IPS DF 6.9 (cell line): Measurements from ENCODE around the gene RHEB.

Experiments used
- DNase-seq: peaks from one replicate; pipeline ENCODE4 v3.0.0-alpha.2; 2013; ENCODE audit warnings: low read depth, low spot score
- H3K27ac ChIP-seq: one replicate; pipeline ENCODE4 v1.5.1; 2013; ENCODE audit warnings: low read length, control low read depth
- H3K27me3 ChIP-seq: 2 replicates; pipeline ENCODE4 v1.6.1; 2013; ENCODE audit warnings: mild to moderate bottlenecking, low read length; ENCODE audit not compliant: control insufficient read depth, insufficient read depth
- H3K36me3 ChIP-seq: 2 replicates; pipeline ENCODE4 v1.6.1; 2013; ENCODE audit warnings: low read length; ENCODE audit not compliant: control insufficient read depth, insufficient read depth
- H3K4me1 ChIP-seq: 2 replicates; pipeline ENCODE4 v1.6.1; 2013; ENCODE audit warnings: low read length; ENCODE audit not compliant: control insufficient read depth, insufficient read depth
- H3K4me3 ChIP-seq: 2 replicates; pipeline ENCODE4 v1.5.1; 2013; ENCODE audit warnings: mild to moderate bottlenecking, low read length
- H3K9me3 ChIP-seq: 2 replicates; pipeline ENCODE4 v1.6.1; 2013; ENCODE audit warnings: low read length, inconsistent platforms; ENCODE audit not compliant: control insufficient read depth, insufficient read depth
- WGBS: extraction: QIAGEN DNeasy Blood & Tissue Kit; methylation state at CpG from one replicate; pipeline ENCODE4 v1.1.7; 2013; ENCODE audit warnings: mixed read lengths, missing lambda C conversion rate; ENCODE audit not compliant: insufficient read length, insufficient coverage; 5-methylcytosine and 5-hydroxymethylcytosine counted together

Gene RHEB

DNA sequence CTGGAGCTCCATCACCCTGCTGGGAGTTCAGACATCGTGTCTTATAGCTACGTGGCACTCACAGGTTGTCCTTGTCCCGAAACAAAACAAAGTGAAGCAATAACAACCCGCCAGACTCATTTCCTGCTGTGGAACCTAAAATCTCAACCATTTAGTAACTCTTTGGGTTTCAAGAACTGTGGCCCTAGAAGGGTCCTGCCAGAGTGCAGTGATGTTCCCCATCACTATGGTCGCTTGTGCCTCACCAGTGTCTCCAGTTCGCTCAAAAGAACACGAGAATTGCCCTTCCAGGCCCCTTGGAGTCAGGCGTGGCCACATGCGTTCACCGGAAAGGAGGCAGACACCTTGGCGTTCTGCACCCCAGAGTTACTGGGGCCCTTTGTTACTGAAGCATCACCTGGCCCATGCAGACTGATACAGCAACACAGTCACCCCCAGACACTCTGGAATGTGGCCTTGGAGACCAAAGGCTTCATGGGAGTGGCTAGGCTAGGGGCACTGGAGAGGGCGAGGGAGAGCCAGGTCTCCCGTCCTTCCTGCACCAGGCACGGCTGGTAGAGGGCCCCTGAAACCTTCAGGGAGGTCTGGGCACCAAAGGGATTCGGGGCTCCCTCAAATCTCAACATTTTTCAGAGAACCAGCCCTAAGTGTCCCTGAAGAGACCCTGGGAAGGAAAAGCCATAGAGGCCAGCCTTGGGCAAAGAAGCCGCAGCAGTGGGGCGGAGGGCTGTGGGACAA is 80.7 kb downstream of the RHEB start:
- H3K4me1 ChIP-seq, result peaks cover 3% of the 10 kb centered on the region; the same call in 1 of the 2 replicates
- H3K9me3 ChIP-seq, result no peaks in the 10 kb centered on the region
- no peaks in the 10 kb centered on the region for H3K27me3 ChIP-seq
- no peaks in the 10 kb centered on the region for H3K36me3 ChIP-seq
- DNase-seq, result no peak
- H3K27ac ChIP-seq, result no peak overlapping the region
- WGBS, result no CpG with 5 or more reads among the region's 17 CpGs
- no peak overlapping the region; the same call in 1 of the 2 replicates for H3K4me3 ChIP-seq

GRCh38 chr7:151437866-151438516 is 81.7 kb downstream of the RHEB start:
- Histone ChIP-seq H3K27me3 (no peaks in the 10 kb centered on the region), H3K9me3 (no peaks in the 10 kb centered on the region), H3K4me1 (peaks cover 3% of the 10 kb centered on the region; the same call in 1 of the 2 replicates), H3K4me3 (no peak overlapping the region), H3K27ac (no peak overlapping the region), H3K36me3 (no peaks in the 10 kb centered on the region)
- no peak for DNase-seq
- WGBS, result no CpG with 5 or more reads among the region's 23 CpGs

DNA sequence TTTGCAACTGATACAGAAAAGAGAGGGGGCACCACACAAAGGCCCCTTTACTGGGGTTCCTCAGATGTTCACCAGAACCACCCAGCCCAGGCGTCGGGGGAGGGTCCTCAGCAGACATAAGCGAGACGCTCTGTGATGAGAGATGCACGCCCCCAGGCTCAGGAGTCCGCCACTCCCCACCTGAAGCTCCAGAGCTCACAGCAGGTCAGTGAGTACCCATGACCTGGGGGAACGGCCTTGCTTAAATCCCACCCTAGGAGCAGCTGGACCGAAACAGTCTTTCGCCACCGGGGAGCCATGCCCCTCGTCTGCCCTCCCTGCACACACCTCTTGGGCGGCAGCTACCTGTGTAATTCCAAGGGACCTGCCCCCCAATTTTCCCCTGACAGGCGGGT is 82.5 kb downstream of the RHEB start:
- H3K27me3 ChIP-seq, result no peaks in the 10 kb centered on the region
- no CpG with 5 or more reads among the region's 13 CpGs for WGBS
- no peak overlapping the region for H3K27ac ChIP-seq
- no peak overlapping the region for H3K4me3 ChIP-seq
- no peaks in the 10 kb centered on the region for H3K36me3 ChIP-seq
- DNase-seq, result no peak
- H3K4me1 ChIP-seq, result peaks cover 3% of the 10 kb centered on the region; the same call in 1 of the 2 replicates
- H3K9me3 ChIP-seq, result no peaks in the 10 kb centered on the region

- DNase-seq, result no peak
- no CpG with 5 or more reads among the region's 9 CpGs for WGBS
- Histone ChIP-seq H3K27ac (no peak overlapping the region), H3K36me3 (no peaks in the 10 kb centered on the region; the same call in 1 of the 2 replicates), H3K4me1 (peaks cover 3% of the 10 kb centered on the region; the same call in 1 of the 2 replicates), H3K4me3 (no peak overlapping the region), H3K9me3 (no peaks in the 10 kb centered on the region), H3K27me3 (no peaks in the 10 kb centered on the region)
Observed at GRCh38 chr7:151436446-151437158, 83.1 kb downstream of the RHEB start.

- H3K9me3 ChIP-seq, result no peaks in the 10 kb centered on the region
- H3K36me3 ChIP-seq, result no peaks in the 10 kb centered on the region; the same call in 1 of the 2 replicates
- no peak for DNase-seq
- no CpG with 5 or more reads among the region's 15 CpGs for WGBS
- peaks cover 3% of the 10 kb centered on the region; the same call in 1 of the 2 replicates for H3K4me1 ChIP-seq
- H3K27ac ChIP-seq, result no peak overlapping the region
- H3K4me3 ChIP-seq, result no peak overlapping the region
- no peaks in the 10 kb centered on the region for H3K27me3 ChIP-seq
Observed at GRCh38 chr7:151435971-151436370, 83.7 kb downstream of the RHEB start.

DNA sequence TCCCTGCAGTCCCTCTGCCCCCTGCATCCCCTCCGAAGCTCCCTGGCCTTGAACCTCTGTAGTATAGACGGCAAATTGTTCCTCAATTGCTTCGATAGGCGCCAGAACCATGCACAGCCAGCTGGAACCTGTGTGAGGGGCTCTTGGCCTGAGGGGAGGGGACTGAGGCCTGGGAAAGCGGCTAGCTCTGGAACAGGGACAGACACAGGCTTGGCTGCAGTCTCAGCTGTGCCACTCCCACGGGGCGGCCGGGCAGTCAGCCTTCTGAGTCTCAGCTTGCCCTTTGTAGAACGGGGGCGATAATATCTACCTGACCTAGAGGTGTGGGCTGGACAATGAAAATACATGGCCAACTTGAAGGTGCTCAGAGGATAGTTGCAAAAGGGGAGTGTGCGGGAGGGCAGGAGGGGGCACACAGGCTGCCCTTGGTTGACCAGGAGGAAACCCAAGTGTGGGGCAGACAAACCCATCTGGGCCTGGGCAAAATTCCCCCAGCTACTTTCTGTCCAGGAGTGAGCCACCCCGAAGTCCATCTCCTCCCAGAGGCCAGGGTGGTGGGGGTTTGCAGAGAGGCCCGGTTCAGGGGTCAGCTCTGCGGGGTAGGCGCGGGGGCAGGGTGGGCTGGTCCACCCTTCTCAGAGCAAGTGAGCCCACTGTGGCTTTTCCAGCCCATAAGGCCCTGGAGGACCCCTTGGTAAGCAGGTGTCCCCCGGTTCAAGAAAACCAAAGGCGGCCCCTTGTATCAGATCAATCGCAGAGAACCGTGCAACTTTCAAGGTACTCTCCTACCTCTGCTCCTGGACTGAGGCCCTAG is 84.4 kb downstream of the RHEB start:
- Histone ChIP-seq H3K9me3 (no peaks in the 10 kb centered on the region), H3K36me3 (no peaks in the 10 kb centered on the region; the same call in 1 of the 2 replicates), H3K4me1 (no peaks in the 10 kb centered on the region; the same call in 1 of the 2 replicates), H3K4me3 (no peak overlapping the region), H3K27me3 (no peaks in the 10 kb centered on the region), H3K27ac (no peak overlapping the region)
- DNase-seq, result no peak
- WGBS, result no CpG with 5 or more reads among the region's 20 CpGs

GRCh38 chr7:151434549-151434948 is 85.1 kb downstream of the RHEB start:
- Histone ChIP-seq H3K4me3 (no peak overlapping the region), H3K27ac (no peak overlapping the region), H3K27me3 (no peaks in the 10 kb centered on the region), H3K36me3 (no peaks in the 10 kb centered on the region; the same call in 1 of the 2 replicates), H3K4me1 (peaks cover 5% of the 10 kb centered on the region), H3K9me3 (no peaks in the 10 kb centered on the region)
- no peak for DNase-seq
- WGBS, result no CpG with 5 or more reads among the region's 4 CpGs

DNA sequence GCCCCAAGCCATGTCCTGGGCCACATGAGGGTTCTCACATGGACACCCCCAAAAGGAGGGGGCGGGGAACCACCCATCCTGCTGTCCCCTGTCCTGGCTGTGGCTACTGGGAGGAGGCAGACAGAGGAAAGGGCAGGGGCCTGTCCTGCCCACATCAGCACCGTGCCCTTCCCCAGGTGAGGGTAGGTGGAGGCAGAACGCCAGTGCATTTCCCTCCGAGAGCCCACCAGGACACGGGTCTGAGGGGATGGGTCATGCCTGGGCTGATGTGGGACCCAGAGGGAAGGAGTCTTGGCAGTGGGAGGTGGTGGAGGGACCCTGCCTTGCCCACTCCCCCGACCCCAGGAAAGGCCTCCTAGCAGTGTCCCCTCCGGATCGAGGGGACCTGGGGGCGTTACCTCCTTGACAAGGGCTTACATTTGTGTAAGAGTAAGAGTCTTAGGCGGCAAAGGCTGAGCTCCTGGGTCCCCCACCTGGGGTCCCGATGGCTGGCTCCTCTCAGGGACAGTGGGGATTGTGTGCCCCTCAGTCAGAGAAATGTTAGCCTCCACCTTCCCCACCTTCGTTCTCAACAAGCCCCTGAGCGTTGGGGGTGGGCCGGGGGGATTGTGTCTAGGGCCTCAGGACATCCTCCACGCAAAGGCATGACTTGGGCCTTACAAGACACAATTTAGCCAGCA is 85.8 kb downstream of the RHEB start:
- H3K36me3 ChIP-seq, result no peaks in the 10 kb centered on the region; the same call in 1 of the 2 replicates
- no peak overlapping the region for H3K4me3 ChIP-seq
- no peaks in the 10 kb centered on the region for H3K27me3 ChIP-seq
- H3K9me3 ChIP-seq, result no peaks in the 10 kb centered on the region
- no peak for DNase-seq
- no CpG with 5 or more reads among the region's 15 CpGs for WGBS
- H3K27ac ChIP-seq, result no peak overlapping the region
- H3K4me1 ChIP-seq, result peaks cover 9% of the 10 kb centered on the region

GRCh38 chr7:151432658-151433521 is 86.8 kb downstream of the RHEB start:
- WGBS, result no CpG with 5 or more reads among the region's 14 CpGs
- H3K4me3 ChIP-seq, result no peak overlapping the region
- no peaks in the 10 kb centered on the region for H3K27me3 ChIP-seq
- no peaks in the 10 kb centered on the region; the same call in 1 of the 2 replicates for H3K36me3 ChIP-seq
- H3K9me3 ChIP-seq, result no peaks in the 10 kb centered on the region
- peaks cover 13% of the 10 kb centered on the region for H3K4me1 ChIP-seq
- DNase-seq, result no peak
- H3K27ac ChIP-seq, result no peak overlapping the region
